B cell (primary cell): ENCODE data around the gene CACNB4. TPM values are rescaled to one million over a fixed set of nuclear protein-coding genes. Genes with fewer than 3 reads are reported as not detected.

Source experiments
- ATAC-seq: fragments of 200-7000 bp; cut with Tn5 transposase; one replicate; pipeline ENCODE4 v1.10.0; 2021; ENCODE audit warnings: low read depth, mild to moderate bottlenecking, moderate number of reproducible peaks, moderate library complexity
- CTCF ChIA-PET: fragments of 350-600 bp; sonication (Branson Sonifier 250); formaldehyde crosslinking; loops from one replicate; lab custom pipeline; 2021; ENCODE audit warnings: antibody characterized with exemption, inconsistent platforms; lab: Charles Lee
- POLR2A ChIA-PET: fragments of 350-600 bp; sonication (Branson Sonifier 250); formaldehyde crosslinking; loops from one replicate; lab custom pipeline; 2021; ENCODE audit warnings: antibody characterized with exemption; lab: Charles Lee
- DNase-seq: peaks from one replicate; pipeline ENCODE4 v3.0.0; 2013
- H2AFZ ChIP-seq: 2 replicates; pipeline ENCODE4 v1.6.1; 2012; ENCODE audit warnings: mild to moderate bottlenecking, low read depth, low read length; ENCODE audit not compliant: insufficient read depth, poor library complexity, severe bottlenecking
- H3K27ac ChIP-seq, 2 donors: 1 replicate in 1 of 2; 2 replicates in 1 of 2; pipeline ENCODE4 v1.5.1; 2012 to 2013; ENCODE audit warnings: low read length in 2 of 2, mild to moderate bottlenecking in 2 of 2, moderate library complexity in 1 of 2
- H3K27me3 ChIP-seq, 4 experiments: fragments of 200-600 bp in 1 of 4; sonication (generic) in 1 of 4; replicated peaks in 1 of 4; 1 replicate in 2 of 4; 2 replicates in 2 of 4; pipeline versions ENCODE4 v1.6.1 to v1.7.0; 2013 to 2016; ENCODE audit warnings: low read length in 3 of 4, mild to moderate bottlenecking in 2 of 4, mixed read lengths in 1 of 4, moderate library complexity in 1 of 4; ENCODE audit not compliant: insufficient read depth in 4 of 4, control insufficient read depth in 3 of 4; ENCODE audit errors: control extremely low read depth in 1 of 4
- H3K36me3 ChIP-seq, 2 experiments: replicated peaks in 1 of 2; 1 replicate in 1 of 2; 2 replicates in 1 of 2; pipeline versions ENCODE4 v1.6.1 to v1.7.1; 2013; ENCODE audit warnings: low read length in 1 of 2; ENCODE audit not compliant: insufficient read depth in 2 of 2, control insufficient read depth in 1 of 2; ENCODE audit errors: control extremely low read depth in 1 of 2, extremely low read depth in 1 of 2
- H3K4me1 ChIP-seq, 2 donors: fragments of 200-600 bp in 1 of 2; sonication (generic) in 1 of 2; 1 replicate in 1 of 2; 2 replicates in 1 of 2; pipeline versions ENCODE4 v1.5.1 to v1.6.1; 2013 to 2017; ENCODE audit warnings: low read length in 2 of 2; ENCODE audit not compliant: control insufficient read depth in 2 of 2, insufficient read depth in 2 of 2
- H3K4me2 ChIP-seq: replicated peaks from 2 replicates; pipeline ENCODE3; 2012; ENCODE audit warnings: mild to moderate bottlenecking, low read depth, low read length; ENCODE audit not compliant: poor library complexity, severe bottlenecking
- H3K4me3 ChIP-seq, 5 experiments: fragments of 200-600 bp in 1 of 5; sonication (generic) in 1 of 5; 1 replicate in 3 of 5; 2 replicates in 2 of 5; pipeline versions ENCODE4 v1.5.1 to v1.7.0; 2011 to 2016; ENCODE audit warnings: low read length in 4 of 5, mild to moderate bottlenecking in 4 of 5, low read depth in 2 of 5, control low read depth in 1 of 5, moderate library complexity in 1 of 5; ENCODE audit not compliant: insufficient read depth in 1 of 5; ENCODE audit errors: control extremely low read depth in 1 of 5, extremely low read depth in 1 of 5
- H3K79me2 ChIP-seq: fragments of 200-600 bp; sonication (generic); one replicate; pipeline ENCODE4 v1.6.0; 2016; ENCODE audit warnings: low read length; ENCODE audit not compliant: control insufficient read depth, insufficient read depth
- H3K9ac ChIP-seq: fragments of 200-600 bp; sonication (generic); 2 replicates; pipeline ENCODE4 v1.6.1; 2017; ENCODE audit warnings: mild to moderate bottlenecking, low read length, moderate library complexity
- H3K9me3 ChIP-seq, 3 donors: one replicate each; pipeline versions ENCODE4 v1.6.1 to v1.7.1; 2013; ENCODE audit warnings: low read length in 2 of 3; ENCODE audit not compliant: control insufficient read depth in 2 of 3, insufficient read depth in 1 of 3; ENCODE audit errors: control extremely low read depth in 1 of 3
- H4K20me1 ChIP-seq: 2 replicates; pipeline ENCODE4 v1.6.0; 2012; ENCODE audit warnings: mild to moderate bottlenecking, low read length; ENCODE audit not compliant: insufficient read depth, control insufficient read depth, poor library complexity, severe bottlenecking
- H3K27ac Mint-ChIP-seq: one replicate; pipeline ENCODE4 v1.8.0; 2021; ENCODE audit warnings: mixed read lengths
- H3K27me3 Mint-ChIP-seq: one replicate; pipeline ENCODE4 v1.8.0; 2021; ENCODE audit warnings: mixed read lengths
- H3K4me1 Mint-ChIP-seq: one replicate; pipeline ENCODE4 v1.8.0; 2021; ENCODE audit warnings: mixed read lengths
- H3K4me3 Mint-ChIP-seq: one replicate; pipeline ENCODE4 v1.8.0; 2021; ENCODE audit warnings: mixed read lengths
- H3K9me3 Mint-ChIP-seq: one replicate; pipeline ENCODE4 v1.8.0; 2022; ENCODE audit warnings: mixed read lengths; ENCODE audit not compliant: insufficient read depth
- CTCF ChIP-seq: fragments of 200-600 bp; IDR thresholded peaks from one replicate; pipeline ENCODE4 v1.8.0; 2022; ENCODE audit warnings: antibody characterized with exemption, mild to moderate bottlenecking
- EZH2 ChIP-seq: IDR thresholded peaks from 2 replicates; pipeline ENCODE4 v1.6.1; 2012; ENCODE audit warnings: borderline replicate concordance, low read depth, mild to moderate bottlenecking, moderate library complexity, low read length; ENCODE audit not compliant: insufficient read depth, poor library complexity, severe bottlenecking
- WGBS: methylation state at CpG from one replicate; pipeline ENCODE4 v1.1.5; 2013; ENCODE audit warnings: missing lambda C conversion rate; ENCODE audit not compliant: insufficient coverage; 5-methylcytosine and 5-hydroxymethylcytosine counted together
- intact Hi-C: fragments of 100-400 bp; cut with micrococcal nuclease; formaldehyde crosslinking; loops from one replicate; pipeline ENCODE4 v1.10.0; 2022
- polyA plus RNA-seq: library from polyadenylated mRNA; depleted of rRNA; stranded (reverse); fragments of >200 nt; gene quantifications from 2 replicates; pipeline ENCODE4 v1.2.3, GENCODE V29; 2012
- total RNA-seq, 2 donors: library from RNA; stranded (reverse); fragments of 120-200 nt in 1 of 2; gene quantifications; 1 replicate in 1 of 2; 2 replicates in 1 of 2; pipeline versions ENCODE4 v1.2.3 to v1.2.4, GENCODE V29; 2013 to 2022

Gene CACNB4
- total and polyA plus RNA-seq, 2 donors (not counting 1 experiment from before 2014, with no cell fraction given), result 0.12 to 1.4 TPM

- CTCF ChIA-PET, result interaction anchor here (0.6 to 1.2 kb wide), 3 partner anchors 16 to 1464 kb away, joined by 3 to 5 read pairs (median 3); no protein-coding TSS in a partner anchor
- Histone ChIP-seq H3K36me3 (no peaks in the 10 kb centered on the region), H2AFZ (no peak overlapping the region), H3K79me2 (no peaks in the 10 kb centered on the region), H3K27me3 (no peaks in the 10 kb centered on the region), H3K4me3 (no peak overlapping the region), H4K20me1 (no peaks in the 10 kb centered on the region), H3K4me1 (no peaks in the 10 kb centered on the region), H3K9ac (no peak overlapping the region), H3K27ac (no peak overlapping the region), H3K4me2 (no peak overlapping the region), H3K9me3 (peaks cover 0 to 8% (median 3%) of the 10 kb centered on the region in 3 donors)
- Mint-ChIP-seq H3K4me3 (no peak overlapping the region), H3K9me3 (peaks cover 6% of the 10 kb centered on the region), H3K4me1 (peaks cover 5% of the 10 kb centered on the region), H3K27ac (no peak overlapping the region), H3K27me3 (peaks cover 10% of the 10 kb centered on the region)
- no peak for TF ChIP-seq CTCF
- no peak for TF ChIP-seq EZH2
- ATAC-seq (no peak), DNase-seq (no peak)
- POLR2A ChIA-PET, result no interaction called here
- 81% methylated on average over 5 of the region's 8 CpGs for WGBS
- intact Hi-C loops, result no loop called here
Observed at GRCh38 chr2:152055366-152056108, 43.3 kb downstream of the CACNB4 start.

- no CpG with 5 or more reads among the region's 2 CpGs for WGBS
- no peak overlapping the region for H3K4me2 ChIP-seq
- H2AFZ ChIP-seq, result no peak overlapping the region
- H3K27me3 ChIP-seq, result no peaks in the 10 kb centered on the region
- peaks cover 0 to 8% (median 3%) of the 10 kb centered on the region in 3 donors for H3K9me3 ChIP-seq
- ChIA-PET POLR2A (no interaction called here), CTCF (interaction anchor here (1.2 kb wide), 1 partner anchor 15 kb away, joined by 5 read pairs; no protein-coding TSS in a partner anchor)
- intact Hi-C loops, result no loop called here
- DNase-seq (no peak), ATAC-seq (no peak)
- Mint-ChIP-seq H3K4me3 (no peak overlapping the region), H3K27ac (no peak overlapping the region), H3K4me1 (peaks cover 5% of the 10 kb centered on the region), H3K27me3 (peaks cover 9% of the 10 kb centered on the region), H3K9me3 (peaks cover 6% of the 10 kb centered on the region)
- TF ChIP-seq CTCF (no peak), EZH2 (no peak)
- no peaks in the 10 kb centered on the region for H4K20me1 ChIP-seq
- no peaks in the 10 kb centered on the region for H3K36me3 ChIP-seq
- no peaks in the 10 kb centered on the region for H3K4me1 ChIP-seq
- H3K27ac ChIP-seq, result no peak overlapping the region
- no peak overlapping the region for H3K4me3 ChIP-seq
- H3K79me2 ChIP-seq, result no peaks in the 10 kb centered on the region
- H3K9ac ChIP-seq, result no peak overlapping the region
Observed at GRCh38 chr2:152054593-152054992, 44.3 kb downstream of the CACNB4 start.
